ENCODE results near the gene TSPAN15. TPM values are rescaled to one million over a fixed set of nuclear protein-coding genes. Genes with fewer than 3 reads are reported as not detected.
A peak's percentile ranks its signal among the peaks of the same experiment; 100 is the strongest.

The TSPAN15 gene
- total RNA-seq, 1 experiment from 2014 or later: 212 TPM

DNA sequence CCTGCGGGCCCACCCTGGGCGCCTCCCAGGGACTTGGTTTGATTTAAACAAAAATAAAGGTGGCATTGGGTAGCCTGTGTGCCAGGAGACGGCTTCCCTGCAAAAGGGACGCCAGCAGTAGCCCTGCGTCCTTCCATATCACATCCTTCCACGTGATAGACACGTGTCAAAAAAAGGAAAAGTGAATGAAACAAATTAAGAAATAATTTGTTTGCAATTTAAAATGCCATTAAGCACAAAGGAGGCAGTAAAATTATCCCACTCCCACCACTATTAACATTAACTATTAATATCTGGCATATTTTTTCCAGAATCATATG, 42.1 kb upstream of the TSPAN15 start:
- H3K4me3 ChIP-seq (ENCODE audit: low read length): peak overlapping the region; percentile 29; the same call in 1 of the 2 replicates
- H3K79me2 ChIP-seq (ENCODE audit: low read length): no peaks in the 10 kb centered on the region
- H3K27me3 ChIP-seq (ENCODE audit: low read length): no peaks in the 10 kb centered on the region
- peak overlapping the region; percentile 60 for H3K9ac ChIP-seq (ENCODE audit: low read length)
- POLR2A ChIA-PET (ENCODE audit: unreplicated experiment): no interaction called here
- no peaks in the 10 kb centered on the region for H3K9me2 ChIP-seq (replicated peaks; ENCODE audit: low read length)
- peaks cover 4% of the 10 kb centered on the region for H3K36me3 ChIP-seq (ENCODE audit: low read depth, low read length)
- no peaks in the 10 kb centered on the region for H3K9me3 ChIP-seq (ENCODE audit: low read length)
- no TSS peak for BruUV-seq (replicated peaks)
- no peaks in the 10 kb centered on the region for H3F3A ChIP-seq (ENCODE audit: low read length, unreplicated experiment)
- ATAC-seq: no peak; the same call in 1 of the 2 replicates
- no peak for DNase-seq
- peaks cover 30% of the 10 kb centered on the region for H3K4me1 ChIP-seq (ENCODE audit: insufficient read depth, low read length)
- CTCF ChIA-PET: interaction anchor here (0.6 to 1.7 kb wide), 7 partner anchors 19 to 259 kb away, joined by 3 to 16 read pairs (median 12); no protein-coding TSS in a partner anchor
- no peaks in the 10 kb centered on the region for H4K20me1 ChIP-seq (ENCODE audit: low read length)
- intact Hi-C loops (cut with micrococcal nuclease): loop anchor here (2.0 to 5.0 kb wide), 2 partner anchors 38 to 172 kb away; no protein-coding TSS in a partner anchor
- peak overlapping the region; percentile 62 for H3K4me2 ChIP-seq (ENCODE audit: low read length)
- no peak for TF ChIP-seq EZH2 (IDR thresholded peaks at IDR 0.05; ENCODE audit: low read length, unreplicated experiment)
- TF ChIP-seq, protein P1, sequence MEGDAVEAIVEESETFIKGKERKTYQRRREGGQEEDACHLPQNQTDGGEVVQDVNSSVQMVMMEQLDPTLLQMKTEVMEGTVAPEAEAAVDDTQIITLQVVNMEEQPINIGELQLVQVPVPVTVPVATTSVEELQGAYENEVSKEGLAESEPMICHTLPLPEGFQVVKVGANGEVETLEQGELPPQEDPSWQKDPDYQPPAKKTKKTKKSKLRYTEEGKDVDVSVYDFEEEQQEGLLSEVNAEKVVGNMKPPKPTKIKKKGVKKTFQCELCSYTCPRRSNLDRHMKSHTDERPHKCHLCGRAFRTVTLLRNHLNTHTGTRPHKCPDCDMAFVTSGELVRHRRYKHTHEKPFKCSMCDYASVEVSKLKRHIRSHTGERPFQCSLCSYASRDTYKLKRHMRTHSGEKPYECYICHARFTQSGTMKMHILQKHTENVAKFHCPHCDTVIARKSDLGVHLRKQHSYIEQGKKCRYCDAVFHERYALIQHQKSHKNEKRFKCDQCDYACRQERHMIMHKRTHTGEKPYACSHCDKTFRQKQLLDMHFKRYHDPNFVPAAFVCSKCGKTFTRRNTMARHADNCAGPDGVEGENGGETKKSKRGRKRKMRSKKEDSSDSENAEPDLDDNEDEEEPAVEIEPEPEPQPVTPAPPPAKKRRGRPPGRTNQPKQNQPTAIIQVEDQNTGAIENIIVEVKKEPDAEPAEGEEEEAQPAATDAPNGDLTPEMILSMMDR (conservative IDR thresholded peaks at IDR 0.05; ENCODE audit: low read depth, low read length): no peak
- no peak for TF ChIP-seq EZH2phosphoT487 (IDR thresholded peaks at IDR 0.05; ENCODE audit: borderline replicate concordance, low read length)
- peak overlapping the region; percentile 28 for H3K27ac ChIP-seq (ENCODE audit: low read length)
- peak overlapping the region; percentile 87 for H2AFZ ChIP-seq (ENCODE audit: low read length)

DNA sequence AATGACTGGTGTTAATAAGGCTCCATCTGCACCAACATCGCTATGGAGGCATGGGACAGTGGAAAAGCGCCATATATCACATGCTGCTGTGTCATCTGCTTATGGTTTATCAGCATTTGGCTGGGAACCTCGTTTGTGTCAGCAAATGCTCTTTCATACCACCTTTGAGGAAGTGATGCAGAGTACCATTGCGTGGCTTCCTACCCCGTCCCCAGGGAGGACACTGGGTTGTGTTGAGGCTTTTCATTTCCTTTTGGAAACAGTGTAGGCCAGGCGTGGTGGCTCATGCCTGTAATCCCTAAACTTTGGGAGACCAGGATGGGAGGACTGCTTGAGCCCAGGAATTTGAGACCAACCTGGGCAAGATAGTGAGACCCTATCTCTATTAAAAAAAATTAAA, 41.3 kb upstream of the TSPAN15 start:
- no TSS peak for BruUV-seq (replicated peaks)
- Histone ChIP-seq H3K79me2 (ENCODE audit: low read length) (no peaks in the 10 kb centered on the region), H3K4me1 (ENCODE audit: insufficient read depth, low read length) (peaks cover 26% of the 10 kb centered on the region), H3K9me2 (replicated peaks; ENCODE audit: low read length) (no peaks in the 10 kb centered on the region), H3F3A (ENCODE audit: low read length, unreplicated experiment) (no peaks in the 10 kb centered on the region), H2AFZ (ENCODE audit: low read length) (no peak overlapping the region), H3K4me2 (ENCODE audit: low read length) (no peak overlapping the region), H3K36me3 (ENCODE audit: low read depth, low read length) (no peaks in the 10 kb centered on the region), H3K9me3 (ENCODE audit: low read length) (no peaks in the 10 kb centered on the region), H3K9ac (ENCODE audit: low read length) (no peak overlapping the region), H3K27me3 (ENCODE audit: low read length) (no peaks in the 10 kb centered on the region), H3K27ac (ENCODE audit: low read length) (no peak overlapping the region), H4K20me1 (ENCODE audit: low read length) (no peaks in the 10 kb centered on the region), H3K4me3 (ENCODE audit: low read length) (no peak overlapping the region)
- ChIA-PET CTCF (interaction anchor here (0.6 to 1.3 kb wide), 2 partner anchors 37 to 226 kb away, joined by 3 to 4 read pairs; no protein-coding TSS in a partner anchor), POLR2A (ENCODE audit: unreplicated experiment) (no interaction called here)
- no peak for ATAC-seq
- DNase-seq: no peak
- no peak for TF ChIP-seq EZH2 (IDR thresholded peaks at IDR 0.05; ENCODE audit: low read length, unreplicated experiment)
- TF ChIP-seq, protein P1 (conservative IDR thresholded peaks at IDR 0.05; ENCODE audit: low read depth, low read length): no peak
- TF ChIP-seq EZH2phosphoT487 (IDR thresholded peaks at IDR 0.05; ENCODE audit: borderline replicate concordance, low read length): no peak
- intact Hi-C loops (cut with micrococcal nuclease): loop anchor here (2.0 to 5.0 kb wide), 2 partner anchors 37 to 173 kb away; no protein-coding TSS in a partner anchor

DNA sequence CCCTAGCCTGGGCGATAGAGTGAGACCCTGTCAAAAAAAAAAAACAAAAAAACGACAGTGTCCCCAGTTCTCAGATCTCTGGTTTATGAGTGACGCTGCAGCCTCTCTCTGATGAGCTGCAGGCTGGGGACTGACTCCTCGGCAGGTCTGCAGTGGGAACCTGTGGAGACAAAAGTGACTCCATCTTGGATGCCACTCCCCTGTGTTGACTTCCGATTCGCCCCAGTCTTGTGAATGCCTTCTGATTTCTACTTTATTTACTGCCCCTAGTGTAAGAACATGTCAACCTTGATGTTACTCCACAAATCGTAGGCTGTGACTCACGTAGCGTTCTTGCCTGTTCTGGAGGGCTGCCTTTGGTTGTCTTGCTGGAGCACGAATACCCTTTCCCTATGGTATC, 40.8 kb upstream of the TSPAN15 start:
- ATAC-seq (no peak), DNase-seq (no peak)
- BruUV-seq (replicated peaks): no TSS peak
- Histone ChIP-seq H3K4me2 (ENCODE audit: low read length) (no peak overlapping the region), H3F3A (ENCODE audit: low read length, unreplicated experiment) (no peaks in the 10 kb centered on the region), H3K79me2 (ENCODE audit: low read length) (no peaks in the 10 kb centered on the region), H3K4me3 (ENCODE audit: low read length) (no peak overlapping the region), H2AFZ (ENCODE audit: low read length) (no peak overlapping the region), H3K27ac (ENCODE audit: low read length) (no peak overlapping the region), H3K9ac (ENCODE audit: low read length) (no peak overlapping the region), H3K9me2 (replicated peaks; ENCODE audit: low read length) (no peaks in the 10 kb centered on the region), H3K4me1 (ENCODE audit: insufficient read depth, low read length) (peaks cover 21% of the 10 kb centered on the region), H3K9me3 (ENCODE audit: low read length) (no peaks in the 10 kb centered on the region), H3K36me3 (ENCODE audit: low read depth, low read length) (no peaks in the 10 kb centered on the region), H4K20me1 (ENCODE audit: low read length) (no peaks in the 10 kb centered on the region), H3K27me3 (ENCODE audit: low read length) (no peaks in the 10 kb centered on the region)
- CTCF ChIA-PET: interaction anchor here (0.6 to 1.3 kb wide), 2 partner anchors 37 to 226 kb away, joined by 3 to 4 read pairs; no protein-coding TSS in a partner anchor
- no peak for TF ChIP-seq EZH2 (IDR thresholded peaks at IDR 0.05; ENCODE audit: low read length, unreplicated experiment)
- TF ChIP-seq, protein P1 (conservative IDR thresholded peaks at IDR 0.05; ENCODE audit: low read depth, low read length): no peak
- TF ChIP-seq EZH2phosphoT487 (IDR thresholded peaks at IDR 0.05; ENCODE audit: borderline replicate concordance, low read length): no peak
- POLR2A ChIA-PET (ENCODE audit: unreplicated experiment): no interaction called here
- intact Hi-C loops (cut with micrococcal nuclease): no loop called here

Data from PC-3 (cell line).